Activated naive CD4-positive, alpha-beta T cell treated with Interleukin-2 at 50 U/mL for 16 hours (primary cell): Measurements from ENCODE around the gene ZCCHC7.
"Not testable (repeated sequence)": the region's sequence is repeated elsewhere in the genome, so short reads cannot be mapped to it uniquely, and the experiment has no call there.

Source experiments
- DNase-seq: peaks from one replicate; pipeline ENCODE4 v3.0.0-alpha.2; 2020

The ZCCHC7 gene

DNA sequence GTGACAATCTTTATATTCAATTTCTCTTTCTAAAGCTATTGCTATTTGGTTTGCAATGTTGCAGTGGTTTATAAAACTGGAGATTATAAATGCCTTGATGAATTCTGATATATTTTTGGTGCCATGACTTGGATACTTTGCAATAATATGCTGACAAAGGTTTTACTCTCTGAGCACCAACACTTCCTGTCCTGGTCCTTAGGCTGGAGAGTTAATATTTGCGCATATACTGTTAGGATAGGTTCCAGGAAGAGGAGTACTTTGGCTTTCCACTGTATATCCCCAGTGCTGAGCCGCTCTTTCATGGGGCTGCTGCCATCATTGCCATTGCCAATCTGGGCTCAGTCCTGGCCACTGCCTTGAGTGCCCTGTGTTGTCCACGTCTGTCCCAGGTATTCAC is 139.6 kb downstream of the ZCCHC7 start:
- no peak for DNase-seq

- DNase-seq: no peak
Measured at GRCh38 chr9:37262410-37262809, 142.0 kb downstream of the ZCCHC7 start.

DNA sequence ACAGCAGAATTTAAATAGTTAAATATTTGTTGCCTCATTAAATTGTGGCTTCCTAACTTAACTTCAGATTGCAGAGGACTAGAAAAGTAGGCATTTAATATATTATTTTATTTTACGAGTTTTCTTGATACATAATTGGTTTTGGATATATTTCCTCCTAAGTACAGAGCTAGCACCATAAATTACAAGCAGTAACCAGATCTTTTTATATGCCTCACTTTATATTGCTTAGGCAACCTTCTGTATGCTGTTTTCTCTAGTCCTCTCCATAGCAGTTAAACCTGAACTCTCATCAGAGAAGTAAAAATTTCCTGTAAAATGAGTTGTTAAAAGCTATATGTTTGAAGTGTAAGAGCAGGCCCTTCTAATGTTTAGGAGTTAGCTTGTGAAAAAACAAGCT is 144.2 kb downstream of the ZCCHC7 start:
- DNase-seq: no peak

- no peak for DNase-seq
Measured at GRCh38 chr9:37266630-37267029, 146.3 kb downstream of the ZCCHC7 start.

DNA sequence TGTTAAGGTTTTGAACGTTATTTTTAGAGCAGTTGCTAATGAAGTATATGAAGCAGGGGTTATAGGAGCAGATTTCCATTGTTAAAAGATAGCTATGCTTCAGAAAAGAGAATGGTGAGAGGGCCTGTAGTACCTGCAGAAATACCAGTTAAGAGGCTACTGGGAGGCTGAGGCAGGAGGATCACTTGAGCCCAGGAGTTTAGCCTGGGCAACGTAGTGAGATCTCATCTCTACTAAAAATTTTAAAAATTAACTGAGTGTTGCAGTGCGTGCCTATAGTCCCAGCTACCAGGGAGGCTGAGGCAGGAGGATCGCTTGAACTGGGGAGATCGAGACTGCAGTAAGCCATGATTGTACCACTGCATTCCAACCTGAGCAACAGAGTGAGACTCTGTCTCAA is 148.8 kb downstream of the ZCCHC7 start:
- DNase-seq: no peak

DNA sequence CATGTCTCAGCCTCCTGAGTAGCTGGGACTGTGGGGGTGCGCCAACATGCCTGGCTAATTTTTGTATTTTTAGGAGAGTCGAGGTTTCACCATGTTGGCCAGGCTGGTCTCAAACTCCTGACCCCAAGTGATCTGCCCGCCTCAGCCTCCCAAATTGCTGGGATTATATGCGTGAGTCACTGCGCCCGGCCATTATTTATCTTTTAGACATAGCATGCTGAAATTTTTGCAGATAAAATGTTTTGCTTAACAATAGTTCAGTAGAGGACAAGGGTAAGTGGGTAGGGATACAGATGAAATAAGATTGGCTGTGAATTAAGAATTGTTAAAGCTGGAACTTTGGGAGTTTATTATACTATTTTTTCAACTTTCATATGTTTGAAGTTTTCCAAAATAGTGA is 151.3 kb downstream of the ZCCHC7 start:
- DNase-seq: no peak

DNA sequence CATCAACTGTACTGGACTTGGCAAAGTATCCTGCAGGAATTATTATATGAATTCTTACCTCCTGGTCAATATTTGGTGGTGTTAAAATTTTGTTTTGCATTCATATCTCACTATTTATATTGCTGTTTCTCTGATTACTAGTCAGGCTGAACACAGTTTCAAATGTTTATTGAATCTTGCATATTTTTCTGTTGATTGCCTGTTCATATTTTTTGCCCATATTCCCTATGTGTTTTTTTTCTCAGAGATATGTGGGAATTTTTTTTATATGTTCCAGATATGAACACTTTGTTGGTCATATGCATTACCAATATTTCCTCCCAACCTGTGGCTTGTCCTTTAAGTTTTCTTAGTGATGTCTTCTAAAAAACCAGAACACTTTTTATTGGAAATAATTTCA is 153.2 kb downstream of the ZCCHC7 start:
- no peak for DNase-seq

DNA sequence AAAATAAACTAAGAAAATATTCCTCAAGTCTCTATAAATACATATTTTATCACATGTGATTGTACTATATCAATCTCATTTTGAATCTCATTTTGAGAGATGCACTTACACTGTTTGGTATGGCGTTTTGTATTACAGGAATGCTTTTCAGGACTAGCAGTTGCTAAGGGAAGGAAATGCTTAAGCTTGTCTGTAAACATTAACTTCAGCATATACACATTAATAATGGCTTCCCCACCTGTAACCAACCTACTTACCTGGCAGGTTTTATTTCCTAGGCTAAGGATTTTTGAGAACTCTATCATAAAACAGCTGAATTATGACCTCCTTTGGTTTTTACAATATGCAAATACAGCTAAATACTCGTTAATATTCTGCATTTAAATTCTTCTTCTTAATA is 161.2 kb downstream of the ZCCHC7 start:
- no peak for DNase-seq

DNA sequence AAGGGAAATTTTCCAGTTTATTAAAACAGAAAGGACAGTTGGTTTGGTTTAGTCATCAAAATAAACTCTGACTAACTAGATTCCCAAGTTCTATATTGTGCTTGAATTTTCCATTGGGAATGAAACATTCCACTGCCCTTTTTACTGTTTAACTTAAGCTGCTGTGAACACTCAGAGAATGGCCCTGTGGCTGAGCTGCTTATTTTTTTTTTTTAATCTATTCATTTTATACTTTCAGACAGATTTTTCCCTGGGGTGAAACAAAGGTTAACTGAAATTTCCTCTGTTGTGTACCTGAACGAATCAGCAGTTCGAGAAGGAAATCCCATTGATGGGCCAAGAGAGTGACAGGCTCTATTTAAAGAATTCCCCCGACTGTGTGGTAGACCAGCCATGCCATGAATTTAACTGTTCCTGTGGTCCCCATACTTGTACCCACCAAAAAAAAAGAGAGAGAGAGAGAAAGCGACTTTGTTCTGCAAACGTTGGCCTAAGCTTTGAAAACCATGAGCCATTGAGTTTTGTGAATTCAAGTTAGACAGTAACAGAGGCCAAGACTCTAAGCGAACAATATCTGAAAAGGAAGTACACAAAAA is 163.5 kb downstream of the ZCCHC7 start:
- no peak for DNase-seq

- no peak for DNase-seq
Measured at GRCh38 chr9:37284636-37285035, 164.3 kb downstream of the ZCCHC7 start.

DNA sequence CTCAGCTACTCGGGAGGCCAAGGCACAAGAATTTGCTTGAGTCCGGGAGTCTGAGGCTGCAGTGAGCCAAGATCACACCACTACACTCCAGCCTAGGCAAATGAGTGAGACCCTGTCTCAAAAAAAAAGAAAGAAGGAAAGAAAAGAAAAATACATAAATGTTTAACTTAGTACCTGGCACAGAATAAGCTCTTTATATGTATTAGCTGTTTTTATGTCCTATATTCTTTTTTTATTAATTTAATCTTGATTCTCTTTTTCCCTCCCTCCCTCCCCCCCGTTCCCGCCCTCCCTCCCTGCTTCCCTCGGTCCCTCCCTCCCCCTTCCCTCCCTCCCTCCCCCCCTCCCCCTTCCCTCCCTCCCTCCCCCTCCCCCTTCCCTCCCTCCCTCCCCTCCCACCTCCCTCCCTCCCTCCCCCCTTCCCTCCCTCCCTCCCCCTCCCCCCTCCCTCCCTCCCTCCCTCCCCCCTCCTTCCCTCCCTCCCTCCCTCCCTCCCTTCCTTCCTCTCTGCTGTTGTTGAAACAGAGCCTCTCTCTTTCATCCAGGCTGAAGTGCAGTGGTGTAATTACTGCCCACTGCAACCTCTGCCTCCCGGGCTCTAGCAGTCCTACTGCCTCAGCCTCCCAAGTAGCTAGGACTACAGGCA is 166.3 kb downstream of the ZCCHC7 start:
- DNase-seq: no peak

DNA sequence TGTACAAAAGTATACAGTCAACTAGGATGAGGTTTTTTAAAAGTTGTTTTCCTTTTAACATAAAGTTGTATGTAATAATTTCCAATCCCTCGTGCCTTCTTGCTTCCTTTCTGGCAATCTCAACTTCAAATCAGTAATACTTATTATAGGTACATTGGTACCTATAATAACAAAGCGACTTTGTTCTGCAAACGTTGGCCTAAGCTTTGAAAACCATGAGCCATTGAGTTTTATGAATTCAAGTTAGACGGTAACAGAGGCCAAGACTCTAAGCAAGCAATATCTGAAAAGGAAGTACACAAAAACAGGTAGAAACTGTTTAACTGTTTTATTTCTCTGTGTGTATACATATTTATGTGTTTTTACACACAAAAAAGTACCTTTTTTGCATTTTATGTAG is 166.9 kb downstream of the ZCCHC7 start:
- DNase-seq: no peak

GRCh38 chr9:37289631-37290030 is 169.3 kb downstream of the ZCCHC7 start:
- DNase-seq: no peak

DNA sequence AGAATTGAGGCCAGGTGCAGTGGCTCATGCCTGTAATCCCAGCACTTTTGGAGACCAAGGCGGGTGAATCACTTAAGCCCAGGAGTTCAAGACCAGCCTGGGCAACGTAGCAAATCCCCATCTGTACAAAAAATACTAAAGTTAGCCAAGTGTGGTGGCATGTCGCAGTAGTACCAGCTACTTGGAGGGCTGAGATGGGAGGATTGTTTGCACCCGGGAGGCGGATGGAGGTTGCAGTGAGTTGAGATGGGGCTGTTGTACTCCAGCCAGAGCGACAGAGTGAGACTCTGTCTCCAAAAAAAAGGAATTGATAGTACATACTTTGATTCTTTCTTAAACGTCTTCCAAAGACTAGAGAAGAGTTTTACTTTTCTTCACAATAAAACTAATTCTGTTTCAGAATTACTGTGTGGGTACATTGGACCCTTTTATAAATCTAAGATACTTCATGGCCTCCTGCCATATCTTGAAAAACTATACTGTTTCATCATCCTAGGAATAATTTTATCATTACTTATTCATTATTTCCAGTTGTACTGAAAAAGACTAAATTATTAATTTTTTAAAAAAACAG is 170.1 kb downstream of the ZCCHC7 start:
- no peak for DNase-seq

DNA sequence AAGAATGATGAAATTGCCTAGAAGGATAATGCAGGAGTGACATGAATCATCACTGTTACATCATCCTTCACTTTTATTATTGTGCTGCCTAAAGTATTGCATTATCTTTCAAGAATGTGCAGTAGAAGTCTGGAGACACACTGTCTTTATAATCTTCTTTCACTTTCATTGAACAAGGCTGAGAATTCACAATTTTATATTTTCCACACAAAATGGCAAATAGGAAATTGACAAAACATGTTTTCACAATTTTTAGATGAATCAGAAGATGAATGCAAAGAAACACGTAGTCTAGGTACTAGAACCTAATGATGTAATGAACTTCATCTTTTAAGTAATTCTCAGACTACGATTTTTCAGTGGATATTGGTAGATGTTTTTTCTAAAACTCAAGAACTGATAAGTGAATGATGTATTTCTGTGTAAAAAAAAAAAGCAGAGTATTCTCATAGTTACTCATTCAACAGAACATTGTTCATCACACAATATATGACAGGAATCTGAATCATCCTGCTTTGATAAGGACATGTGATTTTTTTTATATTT is 170.6 kb downstream of the ZCCHC7 start:
- no peak for DNase-seq

DNA sequence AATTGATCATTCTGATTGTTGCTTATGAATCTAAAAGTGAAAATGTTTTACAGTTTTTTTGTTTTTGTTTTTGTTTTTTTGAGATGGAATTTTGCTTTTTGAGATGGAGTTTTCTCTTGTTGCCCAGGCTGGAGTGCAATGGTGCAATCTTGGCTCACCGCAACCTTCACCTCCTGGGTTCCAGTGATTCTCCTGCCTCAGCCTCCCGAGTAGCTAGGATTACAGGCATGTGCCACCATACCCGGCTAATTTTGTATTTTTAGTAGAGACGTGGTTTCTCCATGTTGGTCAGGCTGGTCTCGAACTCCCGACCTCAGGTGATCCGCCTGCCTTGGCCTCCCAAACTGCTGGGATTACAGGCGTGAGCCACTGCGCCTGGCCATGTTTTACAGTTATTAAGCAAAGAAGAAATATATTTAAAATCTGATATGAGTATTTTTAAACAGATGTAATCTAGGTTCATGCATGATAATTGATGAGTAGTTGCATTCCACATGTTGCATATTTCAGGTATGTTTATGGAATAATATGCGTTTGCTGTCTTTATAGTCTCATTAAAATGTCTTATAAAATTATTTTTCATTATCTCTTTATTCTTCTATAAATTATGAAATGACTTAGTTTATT is 171.4 kb downstream of the ZCCHC7 start:
- not testable (repeated sequence) for DNase-seq

DNA sequence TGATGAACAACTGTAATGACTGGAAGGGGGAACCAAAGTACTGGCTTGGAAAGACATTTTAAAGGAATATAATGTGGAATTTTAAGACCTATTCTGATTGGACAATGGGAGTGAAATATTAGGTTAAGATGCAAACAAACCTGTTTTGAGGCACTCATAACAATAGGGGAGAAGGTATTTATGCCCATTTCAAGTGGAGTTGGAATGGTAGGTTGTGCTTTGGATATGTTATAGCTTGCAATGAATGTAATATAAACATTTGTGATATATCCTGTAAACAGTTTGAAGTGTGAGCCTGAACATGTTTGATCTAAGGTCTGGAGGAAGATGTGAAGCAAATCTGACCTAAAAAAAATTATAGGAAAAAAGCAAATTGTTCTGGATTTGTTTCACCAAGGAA is 172.5 kb downstream of the ZCCHC7 start:
- no peak for DNase-seq

- no peak for DNase-seq
Measured at GRCh38 chr9:37293664-37294524, 173.5 kb downstream of the ZCCHC7 start.

- no peak for DNase-seq
Measured at GRCh38 chr9:37295178-37295577, 174.8 kb downstream of the ZCCHC7 start.

GRCh38 chr9:37295796-37296195 is 175.4 kb downstream of the ZCCHC7 start:
- DNase-seq: no peak

- no peak for DNase-seq
Measured at GRCh38 chr9:37297592-37297991, 177.2 kb downstream of the ZCCHC7 start.

DNA sequence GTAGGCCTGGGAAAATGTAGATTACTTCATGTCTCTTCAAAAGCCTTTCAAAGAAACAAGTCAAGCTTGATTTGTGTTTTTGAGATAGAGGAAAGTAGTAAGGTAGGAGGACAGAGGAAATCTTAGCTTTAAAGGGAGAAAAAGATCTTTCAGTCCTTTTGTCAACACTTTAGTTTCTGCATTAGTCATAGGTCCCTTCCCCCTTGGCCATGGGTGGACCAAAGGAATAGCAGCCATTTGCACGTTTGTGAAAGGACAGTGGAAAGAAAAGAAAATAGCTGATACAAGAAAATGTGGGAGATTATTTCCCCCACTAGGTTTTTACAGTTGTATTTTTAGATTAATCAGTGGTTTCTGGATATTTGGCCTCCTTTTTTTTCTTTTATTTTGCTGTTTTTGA is 180.2 kb downstream of the ZCCHC7 start:
- DNase-seq: no peak
